RWPE2 (cell line): ENCODE measurements around the gene CCDC68.
"Not testable (repeated sequence)": the region's sequence is repeated elsewhere in the genome, so short reads cannot be mapped to it uniquely, and the experiment has no call there.

ENCODE experiments used
- ATAC-seq: fragments of 200-7000 bp; cut with Tn5 transposase; 3 replicates; pipeline ENCODE4 v1.9.1; 2021; ENCODE audit warnings: low read depth
- DNase-seq: peaks from one replicate; pipeline ENCODE4 v3.0.0-alpha.2; 2020; ENCODE audit warnings: low spot score
- H3K27ac ChIP-seq: fragments of 450-650 bp; 2 replicates; pipeline ENCODE4 v1.5.1; 2017; ENCODE audit warnings: mild to moderate bottlenecking; ENCODE audit not compliant: poor library complexity, severe bottlenecking
- H3K27me3 ChIP-seq: fragments of 250-450 bp; sonication (Bioruptor Pico); 2 replicates; pipeline ENCODE4 v1.5.1; 2021; ENCODE audit warnings: mild to moderate bottlenecking, moderate library complexity; ENCODE audit not compliant: insufficient read depth, poor library complexity, severe bottlenecking
- H3K36me3 ChIP-seq: fragments of 250-450 bp; sonication (Bioruptor Pico); 2 replicates; pipeline ENCODE4 v1.5.1; 2020; ENCODE audit warnings: low read depth, mild to moderate bottlenecking, moderate library complexity
- H3K4me1 ChIP-seq: fragments of 250-450 bp; sonication (Bioruptor Pico); 2 replicates; pipeline ENCODE4 v1.5.1; 2021; ENCODE audit warnings: mild to moderate bottlenecking, moderate library complexity; ENCODE audit not compliant: insufficient read depth, poor library complexity, severe bottlenecking
- H3K4me3 ChIP-seq: fragments of 250-450 bp; sonication (Bioruptor Pico); 2 replicates; pipeline ENCODE4 v1.5.1; 2021; ENCODE audit warnings: mild to moderate bottlenecking, moderate library complexity; ENCODE audit not compliant: severe bottlenecking
- H3K9me3 ChIP-seq: fragments of 250-450 bp; sonication (Bioruptor Pico); 2 replicates; pipeline ENCODE4 v1.5.1; 2021; ENCODE audit warnings: mild to moderate bottlenecking, moderate library complexity; ENCODE audit not compliant: severe bottlenecking
- TF ChIP-seq, protein P1 (sequence below): fragments of 450-650 bp; IDR thresholded peaks from one replicate; pipeline ENCODE4 v1.5.1; 2017; ENCODE audit warnings: mild to moderate bottlenecking, moderate library complexity; ENCODE audit not compliant: poor library complexity, severe bottlenecking

CCDC68 gene

DNA sequence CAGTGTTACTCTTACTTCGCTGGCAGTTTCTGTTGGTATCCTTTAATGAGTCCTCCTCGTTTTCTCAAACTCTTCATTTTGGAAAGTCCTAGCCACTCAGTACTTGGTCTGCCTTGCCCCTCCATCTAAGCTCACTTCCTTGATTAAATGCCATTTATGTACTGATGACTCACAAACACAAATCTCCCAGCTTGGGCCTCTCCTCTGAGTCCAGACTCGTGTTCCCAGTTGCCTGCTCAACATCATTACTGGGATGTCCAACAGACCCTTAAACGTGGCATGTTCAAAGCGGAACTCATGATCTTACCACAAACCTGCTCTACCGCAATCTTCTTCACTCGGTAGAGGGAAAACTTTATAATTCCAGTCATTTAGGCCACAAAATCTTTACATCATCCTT lies 13.8 kb upstream of the CCDC68 start:
- no peak for DNase-seq

DNA sequence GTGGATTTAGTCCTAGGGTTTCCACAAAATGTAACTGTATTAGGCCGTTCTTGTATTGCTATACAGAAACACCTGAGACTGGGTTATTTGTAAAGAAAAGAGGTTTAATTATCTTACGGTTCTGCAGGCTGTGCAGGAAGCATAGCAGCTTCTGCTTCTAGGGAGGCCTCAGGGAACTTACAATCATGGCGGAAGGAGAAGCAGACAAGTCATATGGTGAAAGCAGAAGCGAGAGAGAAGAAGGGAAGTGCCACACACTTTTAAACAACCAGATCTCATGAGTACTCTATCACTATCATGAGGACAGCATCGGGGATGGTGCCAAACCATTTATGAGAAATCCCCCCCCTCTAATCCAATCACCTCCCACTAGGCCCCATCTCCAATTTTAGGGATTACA lies 9.5 kb upstream of the CCDC68 start:
- DNase-seq (no peak), ATAC-seq (no peak)
- no peaks in the 10 kb centered on the region for H3K27me3 ChIP-seq
- H3K4me3 ChIP-seq = no peak overlapping the region
- no peaks in the 10 kb centered on the region for H3K9me3 ChIP-seq
- TF ChIP-seq, protein P1, sequence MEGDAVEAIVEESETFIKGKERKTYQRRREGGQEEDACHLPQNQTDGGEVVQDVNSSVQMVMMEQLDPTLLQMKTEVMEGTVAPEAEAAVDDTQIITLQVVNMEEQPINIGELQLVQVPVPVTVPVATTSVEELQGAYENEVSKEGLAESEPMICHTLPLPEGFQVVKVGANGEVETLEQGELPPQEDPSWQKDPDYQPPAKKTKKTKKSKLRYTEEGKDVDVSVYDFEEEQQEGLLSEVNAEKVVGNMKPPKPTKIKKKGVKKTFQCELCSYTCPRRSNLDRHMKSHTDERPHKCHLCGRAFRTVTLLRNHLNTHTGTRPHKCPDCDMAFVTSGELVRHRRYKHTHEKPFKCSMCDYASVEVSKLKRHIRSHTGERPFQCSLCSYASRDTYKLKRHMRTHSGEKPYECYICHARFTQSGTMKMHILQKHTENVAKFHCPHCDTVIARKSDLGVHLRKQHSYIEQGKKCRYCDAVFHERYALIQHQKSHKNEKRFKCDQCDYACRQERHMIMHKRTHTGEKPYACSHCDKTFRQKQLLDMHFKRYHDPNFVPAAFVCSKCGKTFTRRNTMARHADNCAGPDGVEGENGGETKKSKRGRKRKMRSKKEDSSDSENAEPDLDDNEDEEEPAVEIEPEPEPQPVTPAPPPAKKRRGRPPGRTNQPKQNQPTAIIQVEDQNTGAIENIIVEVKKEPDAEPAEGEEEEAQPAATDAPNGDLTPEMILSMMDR = no peak
- H3K36me3 ChIP-seq = no peaks in the 10 kb centered on the region
- H3K4me1 ChIP-seq = peaks cover 12% of the 10 kb centered on the region
- peak overlapping the region; percentile 70 for H3K27ac ChIP-seq

More for the DNA sequence above, 13.8 kb upstream of the CCDC68 start:
- Histone ChIP-seq H3K36me3 (no peaks in the 10 kb centered on the region), H3K4me1 (peaks cover 5% of the 10 kb centered on the region), H3K4me3 (no peak overlapping the region), H3K27me3 (no peaks in the 10 kb centered on the region), H3K9me3 (no peaks in the 10 kb centered on the region), H3K27ac (no peak overlapping the region)
- TF ChIP-seq, protein P1 = no peak
- no peak for ATAC-seq

DNA sequence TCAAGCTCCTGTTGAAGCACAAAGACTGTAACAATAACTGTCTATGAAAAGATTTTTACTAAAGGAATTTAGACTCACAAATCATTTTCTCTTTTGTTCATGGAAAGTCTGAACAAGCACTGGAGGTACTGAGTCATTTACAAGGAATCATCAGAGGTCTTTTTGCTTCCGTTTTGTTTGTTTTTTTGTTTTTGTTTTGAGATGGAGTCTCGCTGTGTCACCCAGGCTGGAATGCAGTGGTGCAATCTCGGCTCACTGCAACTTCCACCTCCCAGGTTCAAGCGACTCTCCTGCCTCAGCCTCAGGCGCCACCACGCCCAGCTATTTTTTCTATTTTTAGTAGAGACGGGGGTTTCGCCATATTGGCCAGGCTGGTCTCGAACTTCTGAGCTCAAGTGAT lies 9.0 kb upstream of the CCDC68 start:
- H3K27ac ChIP-seq = peak overlapping the region; percentile 70
- not testable (repeated sequence) for H3K9me3 ChIP-seq, H3K36me3 ChIP-seq, H3K27me3 ChIP-seq, H3K4me3 ChIP-seq, DNase-seq
- H3K4me1 ChIP-seq = peaks cover 12% of the 10 kb centered on the region
- ATAC-seq = peak; percentile 86

DNA sequence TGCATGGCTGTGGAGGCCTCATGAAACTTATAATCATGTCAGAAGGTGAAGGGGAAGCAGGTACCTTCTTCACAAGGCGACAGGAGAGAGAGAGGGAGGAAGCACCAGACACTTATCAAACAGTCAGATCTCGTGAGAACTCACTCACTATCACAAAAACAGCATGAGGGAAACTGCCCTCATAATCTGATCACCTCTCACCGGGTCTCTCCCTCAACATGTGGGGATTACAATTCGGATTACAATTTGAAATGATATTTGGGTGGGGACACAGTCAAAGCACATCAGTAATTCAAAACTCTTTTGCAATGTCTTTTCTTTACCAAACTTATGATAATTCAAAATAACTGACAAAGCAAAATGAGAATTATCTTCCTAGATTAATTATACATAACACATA lies 8.5 kb upstream of the CCDC68 start:
- H3K36me3 ChIP-seq = no peaks in the 10 kb centered on the region
- TF ChIP-seq, protein P1 = no peak
- no peak overlapping the region for H3K4me3 ChIP-seq
- H3K27ac ChIP-seq = peak overlapping the region; percentile 70
- no peak for DNase-seq
- H3K9me3 ChIP-seq = no peaks in the 10 kb centered on the region
- no peak for ATAC-seq
- H3K27me3 ChIP-seq = no peaks in the 10 kb centered on the region
- H3K4me1 ChIP-seq = peaks cover 12% of the 10 kb centered on the region

DNA sequence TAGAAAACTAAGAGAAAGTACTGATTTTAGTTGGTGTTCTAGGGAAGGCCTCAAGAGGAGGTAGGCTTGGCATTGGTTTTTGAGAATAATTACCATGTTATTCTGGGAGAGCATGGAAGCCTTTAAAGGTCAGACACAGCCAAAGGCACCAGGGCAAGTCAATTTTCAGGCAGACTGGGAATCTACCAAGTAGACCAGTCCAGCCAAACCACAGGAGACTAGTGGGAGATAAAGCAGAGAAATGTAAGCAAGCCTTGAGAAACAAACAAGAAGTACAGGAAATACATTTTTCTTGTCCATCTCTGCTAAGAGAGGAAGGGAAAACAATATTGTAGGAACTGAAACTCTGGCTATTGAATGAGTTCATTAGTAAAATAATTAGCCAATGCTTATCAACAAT lies 5.5 kb upstream of the CCDC68 start:
- ATAC-seq = no peak
- H3K4me1 ChIP-seq = peaks cover 12% of the 10 kb centered on the region
- no peak for DNase-seq
- no peaks in the 10 kb centered on the region for H3K36me3 ChIP-seq
- TF ChIP-seq, protein P1 = no peak
- no peak overlapping the region for H3K27ac ChIP-seq
- no peaks in the 10 kb centered on the region for H3K9me3 ChIP-seq
- H3K4me3 ChIP-seq = no peak overlapping the region
- H3K27me3 ChIP-seq = no peaks in the 10 kb centered on the region
